PFSK-1 (cell line): ENCODE data around the gene MYO16.

Experiments
- FOXP2 ChIP-seq: optimal IDR thresholded peaks from 2 replicates; pipeline ENCODE3; 2011; ENCODE audit warnings: borderline replicate concordance, control low read depth, inconsistent platforms; ENCODE audit not compliant: insufficient read depth; ENCODE audit errors: extremely low read length, extremely low read depth
- POLR2AphosphoS5 ChIP-seq: IDR thresholded peaks from 2 replicates; pipeline ENCODE4 v1.6.1; 2012; ENCODE audit warnings: low read depth, mild to moderate bottlenecking, control low read depth, low read length, moderate library complexity
- REST ChIP-seq, 2 experiments: IDR thresholded peaks; 2 replicates each; pipeline versions ENCODE4 v1.6.1 to v1.8.0; 2011 to 2012; ENCODE audit warnings: low read depth in 2 of 2, low read length in 2 of 2, control low read depth in 1 of 2, inconsistent platforms in 1 of 2, mild to moderate bottlenecking in 1 of 2, moderate library complexity in 1 of 2; ENCODE audit not compliant: insufficient read depth in 1 of 2
- SIN3A ChIP-seq: IDR thresholded peaks from 2 replicates; pipeline ENCODE4 v1.6.1; 2012; ENCODE audit warnings: mild to moderate bottlenecking, low read length, moderate library complexity, borderline replicate concordance; ENCODE audit not compliant: insufficient read depth
- TAF1 ChIP-seq: IDR thresholded peaks from 2 replicates; pipeline ENCODE4 v1.6.1; 2012; ENCODE audit warnings: low read length, control low read depth, borderline replicate concordance; ENCODE audit not compliant: insufficient read depth

The MYO16 gene

GRCh38 chr13:109158383-109158782 is 529.0 kb downstream of the MYO16 start:
- TF ChIP-seq SIN3A, result no peak
- TF ChIP-seq POLR2AphosphoS5, result no peak
- no peak for TF ChIP-seq TAF1
- TF ChIP-seq FOXP2, result no peak
- TF ChIP-seq REST (IDR thresholded peaks at IDR 0.05; ENCODE audit: insufficient read depth in 1 of 2, low read depth in 2 of 2, low read length in 2 of 2), result no peak

GRCh38 chr13:109159650-109160309 is 530.4 kb downstream of the MYO16 start:
- TF ChIP-seq SIN3A, result no peak
- TF ChIP-seq TAF1, result no peak
- TF ChIP-seq POLR2AphosphoS5, result no peak
- TF ChIP-seq FOXP2, result no peak
- no peak for TF ChIP-seq REST (IDR thresholded peaks at IDR 0.05; ENCODE audit: insufficient read depth in 1 of 2, low read depth in 2 of 2, low read length in 2 of 2)

DNA sequence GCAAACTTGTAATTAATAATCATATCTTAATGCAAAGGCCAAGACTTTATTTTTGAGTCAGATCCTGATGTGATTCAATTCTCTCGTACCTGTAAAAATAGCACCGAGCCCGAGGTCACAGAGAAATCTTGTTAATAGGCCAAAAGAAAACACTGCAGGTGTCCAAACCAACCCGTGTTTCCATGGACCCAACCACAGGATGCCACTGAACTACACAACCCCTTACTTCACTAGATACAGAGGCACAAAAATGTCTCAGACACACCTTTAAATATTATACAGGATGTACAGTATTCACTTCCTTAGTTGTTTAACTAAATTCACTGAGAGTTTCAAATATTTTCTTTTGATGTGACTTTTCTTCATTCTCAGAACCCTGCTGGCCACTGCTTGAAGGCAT is 530.9 kb downstream of the MYO16 start:
- no peak for TF ChIP-seq REST (IDR thresholded peaks at IDR 0.05; ENCODE audit: insufficient read depth in 1 of 2, low read depth in 2 of 2, low read length in 2 of 2)
- no peak for TF ChIP-seq SIN3A
- TF ChIP-seq TAF1, result no peak
- TF ChIP-seq POLR2AphosphoS5, result no peak
- TF ChIP-seq FOXP2, result no peak

GRCh38 chr13:109160887-109161669 is 531.7 kb downstream of the MYO16 start:
- TF ChIP-seq POLR2AphosphoS5 (no peak), TAF1 (no peak), FOXP2 (no peak), SIN3A (no peak), REST (IDR thresholded peaks at IDR 0.05; ENCODE audit: insufficient read depth in 1 of 2, low read depth in 2 of 2, low read length in 2 of 2) (no peak)
